ENCODE data around the gene MAGEA1. TPM values are rescaled to one million over a fixed set of nuclear protein-coding genes. Genes with fewer than 3 reads are reported as not detected.

Gene MAGEA1
- total RNA-seq, 2 experiments from 2014 or later = not detected

- no peak overlapping the region for H3K4me3 Mint-ChIP-seq
These were observed 21.4 kb downstream of the MAGEA1 start for GRCh38 chrX:153200462-153200861.

GRCh38 chrX:153206425-153207046 lies 27.5 kb downstream of the MAGEA1 start:
- DNase-seq = no peak
- no peak for ATAC-seq
- Mint-ChIP-seq H3K36me3 (ENCODE audit: low read depth) (no peaks in the 10 kb centered on the region), H3K9me3 (no peaks in the 10 kb centered on the region), H3K4me1 (ENCODE audit: low read depth) (no peaks in the 10 kb centered on the region), H3K4me3 (no peak overlapping the region), H3K27ac (no peak overlapping the region), H3K27me3 (peaks cover 17% of the 10 kb centered on the region)
- intact Hi-C loops (cut with micrococcal nuclease) = no loop called here
- no peak for TF ChIP-seq CTCF (IDR thresholded peaks at IDR 0.05)
- ChIA-PET POLR2A (no interaction called here), CTCF (no interaction called here)

More at GRCh38 chrX:153200462-153200861, 21.4 kb downstream of the MAGEA1 start:
- ATAC-seq (no peak), DNase-seq (no peak)
- no peaks in the 10 kb centered on the region for H3K9me3 Mint-ChIP-seq
- no peak overlapping the region for H3K27ac Mint-ChIP-seq
- no peak for TF ChIP-seq CTCF (IDR thresholded peaks at IDR 0.05)
- intact Hi-C loops (cut with micrococcal nuclease) = no loop called here
- H3K27me3 Mint-ChIP-seq = peaks cover 10% of the 10 kb centered on the region
- H3K4me1 Mint-ChIP-seq (ENCODE audit: low read depth) = no peaks in the 10 kb centered on the region
- no peaks in the 10 kb centered on the region for H3K36me3 Mint-ChIP-seq (ENCODE audit: low read depth)
- POLR2A ChIA-PET = no interaction called here
- CTCF ChIA-PET = no interaction called here

- Mint-ChIP-seq H3K9me3 (no peaks in the 10 kb centered on the region), H3K27ac (no peak overlapping the region), H3K4me3 (no peak overlapping the region), H3K4me1 (ENCODE audit: low read depth) (no peaks in the 10 kb centered on the region), H3K36me3 (ENCODE audit: low read depth) (no peaks in the 10 kb centered on the region), H3K27me3 (peaks cover 13% of the 10 kb centered on the region)
- ChIA-PET POLR2A (no interaction called here), CTCF (no interaction called here)
- intact Hi-C loops (cut with micrococcal nuclease) = no loop called here
- DNase-seq = no peak
- TF ChIP-seq CTCF (IDR thresholded peaks at IDR 0.05) = no peak
- ATAC-seq = no peak
These were observed 30.3 kb downstream of the MAGEA1 start for GRCh38 chrX:153209347-153209746.

- Mint-ChIP-seq H3K4me1 (ENCODE audit: low read depth) (no peaks in the 10 kb centered on the region), H3K27ac (no peak overlapping the region), H3K36me3 (ENCODE audit: low read depth) (no peaks in the 10 kb centered on the region), H3K27me3 (peaks cover 7% of the 10 kb centered on the region), H3K9me3 (no peaks in the 10 kb centered on the region), H3K4me3 (no peak overlapping the region)
- ChIA-PET CTCF (no interaction called here), POLR2A (no interaction called here)
- DNase-seq (no peak), ATAC-seq (no peak)
- TF ChIP-seq CTCF (IDR thresholded peaks at IDR 0.05) = no peak
- intact Hi-C loops (cut with micrococcal nuclease) = no loop called here
These were observed 35.9 kb downstream of the MAGEA1 start for GRCh38 chrX:153214934-153215333.

GRCh38 chrX:153216926-153217325 lies 37.8 kb downstream of the MAGEA1 start:
- peaks cover 5% of the 10 kb centered on the region for H3K27me3 Mint-ChIP-seq
- H3K4me1 Mint-ChIP-seq (ENCODE audit: low read depth) = no peaks in the 10 kb centered on the region
- DNase-seq (no peak), ATAC-seq (no peak)
- intact Hi-C loops (cut with micrococcal nuclease) = no loop called here
- no peaks in the 10 kb centered on the region for H3K9me3 Mint-ChIP-seq
- H3K27ac Mint-ChIP-seq = no peak overlapping the region
- no peak for TF ChIP-seq CTCF (IDR thresholded peaks at IDR 0.05)
- CTCF ChIA-PET = no interaction called here
- no peak overlapping the region for H3K4me3 Mint-ChIP-seq
- POLR2A ChIA-PET = no interaction called here
- H3K36me3 Mint-ChIP-seq (ENCODE audit: low read depth) = no peaks in the 10 kb centered on the region
